Memory B cell (primary cell): ENCODE results near the gene TNKS1BP1.

Experiments used
- ATAC-seq: fragments of 150-1000 bp; cut with Tn5 transposase; 2 replicates; pipeline ENCODE4 v1.10.0; 2021; ENCODE audit warnings: low read depth, mild to moderate bottlenecking, moderate library complexity
- DNase-seq, 2 donors: peaks; one replicate each; pipeline ENCODE4 v3.0.0; 2022; ENCODE audit warnings: low spot score in 2 of 2
- H3K27ac Mint-ChIP-seq: one replicate; pipeline ENCODE4 v1.8.0; 2022; ENCODE audit warnings: mild to moderate bottlenecking, moderate library complexity, mixed read lengths
- H3K27me3 Mint-ChIP-seq: one replicate; pipeline ENCODE4 v1.8.0; 2022; ENCODE audit warnings: mixed read lengths
- H3K36me3 Mint-ChIP-seq: one replicate; pipeline ENCODE4 v1.8.0; 2022; ENCODE audit warnings: mild to moderate bottlenecking, mixed read lengths
- H3K4me1 Mint-ChIP-seq: one replicate; pipeline ENCODE4 v1.8.0; 2022; ENCODE audit warnings: mixed read lengths
- H3K4me3 Mint-ChIP-seq: one replicate; pipeline ENCODE4 v1.8.0; 2022; ENCODE audit warnings: mild to moderate bottlenecking, moderate library complexity, mixed read lengths
- H3K9me3 Mint-ChIP-seq: one replicate; pipeline ENCODE4 v1.8.0; 2022; ENCODE audit warnings: mixed read lengths

The TNKS1BP1 gene

GRCh38 chr11:57274904-57275498, 49.8 kb downstream of the TNKS1BP1 start:
- Mint-ChIP-seq H3K4me3 (no peak overlapping the region), H3K4me1 (peaks cover 2% of the 10 kb centered on the region), H3K27me3 (peaks cover 15% of the 10 kb centered on the region), H3K36me3 (peaks cover 3% of the 10 kb centered on the region), H3K27ac (no peak overlapping the region), H3K9me3 (peaks cover 10% of the 10 kb centered on the region)
- no peak for DNase-seq
- no peak for ATAC-seq

- Mint-ChIP-seq H3K27me3 (peaks cover 10% of the 10 kb centered on the region), H3K27ac (no peak overlapping the region), H3K9me3 (peaks cover 10% of the 10 kb centered on the region), H3K4me1 (peaks cover 2% of the 10 kb centered on the region), H3K36me3 (peaks cover 3% of the 10 kb centered on the region), H3K4me3 (no peak overlapping the region)
- ATAC-seq (no peak), DNase-seq (no peak)
Measured at GRCh38 chr11:57273448-57274058, 51.2 kb downstream of the TNKS1BP1 start.

- H3K27me3 Mint-ChIP-seq, result peaks cover 5% of the 10 kb centered on the region
- no peak for DNase-seq
- no peak overlapping the region for H3K27ac Mint-ChIP-seq
- H3K4me1 Mint-ChIP-seq, result no peaks in the 10 kb centered on the region
- no peak for ATAC-seq
- H3K4me3 Mint-ChIP-seq, result no peak overlapping the region
- peaks cover 3% of the 10 kb centered on the region for H3K36me3 Mint-ChIP-seq
- peaks cover 16% of the 10 kb centered on the region for H3K9me3 Mint-ChIP-seq
Measured at GRCh38 chr11:57269571-57270021, 55.2 kb downstream of the TNKS1BP1 start.

- peaks cover 6% of the 10 kb centered on the region for H3K9me3 Mint-ChIP-seq
- H3K27ac Mint-ChIP-seq, result no peak overlapping the region
- no peaks in the 10 kb centered on the region for H3K4me1 Mint-ChIP-seq
- DNase-seq (no peak), ATAC-seq (no peak)
- no peak overlapping the region for H3K4me3 Mint-ChIP-seq
- peaks cover 9% of the 10 kb centered on the region for H3K27me3 Mint-ChIP-seq
- no peaks in the 10 kb centered on the region for H3K36me3 Mint-ChIP-seq
Measured at GRCh38 chr11:57266157-57266556, 58.6 kb downstream of the TNKS1BP1 start.

GRCh38 chr11:57263351-57263750, 61.4 kb downstream of the TNKS1BP1 start:
- DNase-seq (no peak), ATAC-seq (no peak)
- H3K36me3 Mint-ChIP-seq, result no peaks in the 10 kb centered on the region
- no peak overlapping the region for H3K4me3 Mint-ChIP-seq
- peaks cover 5% of the 10 kb centered on the region for H3K9me3 Mint-ChIP-seq
- no peak overlapping the region for H3K27ac Mint-ChIP-seq
- H3K27me3 Mint-ChIP-seq, result peaks cover 9% of the 10 kb centered on the region
- H3K4me1 Mint-ChIP-seq, result no peaks in the 10 kb centered on the region

GRCh38 chr11:57262157-57262556, 62.6 kb downstream of the TNKS1BP1 start:
- H3K27ac Mint-ChIP-seq, result no peak overlapping the region
- H3K4me1 Mint-ChIP-seq, result no peaks in the 10 kb centered on the region
- no peaks in the 10 kb centered on the region for H3K36me3 Mint-ChIP-seq
- peaks cover 9% of the 10 kb centered on the region for H3K27me3 Mint-ChIP-seq
- H3K9me3 Mint-ChIP-seq, result peaks cover 4% of the 10 kb centered on the region
- DNase-seq, result no peak
- no peak for ATAC-seq
- H3K4me3 Mint-ChIP-seq, result no peak overlapping the region

GRCh38 chr11:57260937-57261783, 63.6 kb downstream of the TNKS1BP1 start:
- no peaks in the 10 kb centered on the region for H3K4me1 Mint-ChIP-seq
- no peak for DNase-seq
- H3K27ac Mint-ChIP-seq, result no peak overlapping the region
- no peak overlapping the region for H3K4me3 Mint-ChIP-seq
- no peak for ATAC-seq
- H3K27me3 Mint-ChIP-seq, result peaks cover 9% of the 10 kb centered on the region
- H3K9me3 Mint-ChIP-seq, result peaks cover 4% of the 10 kb centered on the region
- no peaks in the 10 kb centered on the region for H3K36me3 Mint-ChIP-seq

- Mint-ChIP-seq H3K4me3 (no peak overlapping the region), H3K4me1 (no peaks in the 10 kb centered on the region), H3K36me3 (no peaks in the 10 kb centered on the region), H3K9me3 (no peaks in the 10 kb centered on the region), H3K27ac (no peak overlapping the region), H3K27me3 (peaks cover 12% of the 10 kb centered on the region)
- ATAC-seq (no peak), DNase-seq (no peak)
Measured at GRCh38 chr11:57256119-57256518, 68.6 kb downstream of the TNKS1BP1 start.

GRCh38 chr11:57255618-57256017, 69.1 kb downstream of the TNKS1BP1 start:
- DNase-seq (no peak), ATAC-seq (no peak)
- Mint-ChIP-seq H3K27me3 (peaks cover 15% of the 10 kb centered on the region), H3K4me3 (no peak overlapping the region), H3K27ac (no peak overlapping the region), H3K36me3 (no peaks in the 10 kb centered on the region), H3K9me3 (no peaks in the 10 kb centered on the region), H3K4me1 (no peaks in the 10 kb centered on the region)

GRCh38 chr11:57254631-57255030, 70.1 kb downstream of the TNKS1BP1 start:
- ATAC-seq (no peak), DNase-seq (no peak)
- Mint-ChIP-seq H3K9me3 (no peaks in the 10 kb centered on the region), H3K27ac (no peak overlapping the region), H3K27me3 (peaks cover 15% of the 10 kb centered on the region), H3K4me3 (no peak overlapping the region), H3K4me1 (no peaks in the 10 kb centered on the region), H3K36me3 (no peaks in the 10 kb centered on the region)

- Mint-ChIP-seq H3K36me3 (no peaks in the 10 kb centered on the region), H3K27me3 (peaks cover 15% of the 10 kb centered on the region), H3K9me3 (no peaks in the 10 kb centered on the region), H3K4me3 (no peak overlapping the region), H3K27ac (no peak overlapping the region), H3K4me1 (no peaks in the 10 kb centered on the region)
- DNase-seq, result no peak
- ATAC-seq, result no peak
Measured at GRCh38 chr11:57251491-57252104, 73.2 kb downstream of the TNKS1BP1 start.

GRCh38 chr11:57251037-57251436, 73.7 kb downstream of the TNKS1BP1 start:
- peaks cover 14% of the 10 kb centered on the region for H3K27me3 Mint-ChIP-seq

More at GRCh38 chr11:57251037-57251436, 73.7 kb downstream of the TNKS1BP1 start:
- Mint-ChIP-seq H3K4me3 (no peak overlapping the region), H3K4me1 (no peaks in the 10 kb centered on the region), H3K36me3 (no peaks in the 10 kb centered on the region), H3K9me3 (no peaks in the 10 kb centered on the region), H3K27ac (no peak overlapping the region)
- DNase-seq (no peak), ATAC-seq (no peak)
